ENCODE measurements around the gene MAST4.

- TF ChIP-seq EP300 (IDR thresholded peaks at IDR 0.05) (no peak), CTCF (IDR thresholded peaks at IDR 0.05) (no peak)
Observed at GRCh38 chr5:67168069-67168468, 571.9 kb downstream of the MAST4 start.

All from gastroesophageal sphincter (tissue), 3 donors.